Right kidney (tissue), 1 donor: ENCODE measurements around the gene CNKSR3.

Source experiments
- DNase-seq: peaks from one replicate; pipeline ENCODE4 v3.0.0-alpha.2; 2016

CNKSR3 gene

GRCh38 chr6:154504102-154504501 lies 6.4 kb downstream of the CNKSR3 start:
- no peak for DNase-seq

- DNase-seq, result no peak
Observed at GRCh38 chr6:154503658-154504057, 6.8 kb downstream of the CNKSR3 start.

- no peak for DNase-seq
Observed at GRCh38 chr6:154502553-154502952, 7.9 kb downstream of the CNKSR3 start.

GRCh38 chr6:154501578-154501868 lies 9.0 kb downstream of the CNKSR3 start:
- no peak for DNase-seq

GRCh38 chr6:154500769-154501577 lies 9.5 kb downstream of the CNKSR3 start:
- no peak for DNase-seq

GRCh38 chr6:154499855-154500589 lies 10.5 kb downstream of the CNKSR3 start:
- no peak for DNase-seq

GRCh38 chr6:154498340-154498934 lies 12.0 kb downstream of the CNKSR3 start:
- no peak for DNase-seq

GRCh38 chr6:154496793-154497517 lies 13.5 kb downstream of the CNKSR3 start:
- no peak for DNase-seq

- DNase-seq, result no peak
Observed at GRCh38 chr6:154496186-154496585, 14.3 kb downstream of the CNKSR3 start.

- DNase-seq, result no peak
Observed at GRCh38 chr6:154494592-154495311, 15.7 kb downstream of the CNKSR3 start.

GRCh38 chr6:154491567-154492470 lies 18.7 kb downstream of the CNKSR3 start:
- DNase-seq, result no peak

GRCh38 chr6:154489822-154490221 lies 20.7 kb downstream of the CNKSR3 start:
- no peak for DNase-seq

- DNase-seq, result no peak
Observed at GRCh38 chr6:154488802-154489437, 21.6 kb downstream of the CNKSR3 start.

- DNase-seq, result no peak
Observed at GRCh38 chr6:154488248-154488593, 22.3 kb downstream of the CNKSR3 start.

GRCh38 chr6:154487367-154488247 lies 22.9 kb downstream of the CNKSR3 start:
- DNase-seq, result no peak

GRCh38 chr6:154485815-154486214 lies 24.7 kb downstream of the CNKSR3 start:
- DNase-seq, result no peak

- no peak for DNase-seq
Observed at GRCh38 chr6:154484942-154485341, 25.5 kb downstream of the CNKSR3 start.

- DNase-seq, result no peak
Observed at GRCh38 chr6:154482858-154483257, 27.6 kb downstream of the CNKSR3 start.

GRCh38 chr6:154481521-154482013 lies 28.9 kb downstream of the CNKSR3 start:
- no peak for DNase-seq
